Esophagus squamous epithelium (tissue), 5 donors: ENCODE results near the gene ACCSL. TPM values are rescaled to one million over a fixed set of nuclear protein-coding genes. Genes with fewer than 3 reads are reported as not detected.

Experiments
- DNase-seq: peaks from one replicate; lab custom pipeline; 2025; lab: John Stamatoyannopoulos, UW
- H3K27ac ChIP-seq, 4 donors: fragments of 200-600 bp; sonication (generic); one replicate each; pipeline ENCODE4 v1.5.1; 2016 to 2019; ENCODE audit warnings: mild to moderate bottlenecking in 1 of 4
- H3K27me3 ChIP-seq, 4 donors: fragments of 200-600 bp; sonication (generic); 1 replicate in 3 of 4; 2 replicates in 1 of 4; pipeline versions ENCODE4 v1.5.1 to v1.6.0; 2017 to 2021; ENCODE audit warnings: antibody characterized with exemption in 1 of 4
- H3K36me3 ChIP-seq, 3 donors: fragments of 200-600 bp; sonication (generic); one replicate each; pipeline ENCODE4 v1.5.1; 2016 to 2019
- H3K4me1 ChIP-seq, 3 donors: fragments of 200-600 bp; sonication (generic); one replicate each; pipeline ENCODE4 v1.5.1; 2017 to 2019
- H3K4me3 ChIP-seq, 4 donors: fragments of 200-600 bp; sonication (generic); 1 replicate in 3 of 4; 2 replicates in 1 of 4; pipeline ENCODE4 v1.5.1; 2016 to 2019; ENCODE audit warnings: mild to moderate bottlenecking in 2 of 4, moderate library complexity in 1 of 4
- H3K9me3 ChIP-seq, 3 donors: fragments of 200-600 bp; sonication (generic); one replicate each; pipeline ENCODE4 v1.5.1; 2016 to 2019
- POLR2A ChIP-seq, 4 donors: fragments of 450-650 bp; IDR thresholded peaks; one replicate each; pipeline ENCODE4 v1.6.1; 2017; ENCODE audit warnings: antibody characterized with exemption in 4 of 4, mild to moderate bottlenecking in 4 of 4, moderate library complexity in 3 of 4
- WGBS, 2 donors: methylation state at CpG; one replicate each; pipeline ENCODE4 v1.1.5; 2018; 5-methylcytosine and 5-hydroxymethylcytosine counted together
- intact Hi-C: fragments of 100-400 bp; cut with DNase I; formaldehyde crosslinking; loops from one replicate; pipeline ENCODE4 v1.15.0; 2022
- total RNA-seq, 4 donors: library from RNA; depleted of rRNA; stranded (reverse); fragments of >200 nt; gene quantifications; one replicate each; pipeline ENCODE4 v1.1.0, GENCODE V29; 2016
- TF ChIP-seq, protein P1 (sequence below), 6 experiments: fragments of 450-650 bp in 4 of 6; fragments of 200-600 bp in 2 of 6; sonication (generic) in 2 of 6; IDR thresholded peaks; one replicate each; pipeline ENCODE4 v1.5.1; 2016 to 2019; ENCODE audit warnings: antibody characterized with exemption in 6 of 6, mild to moderate bottlenecking in 4 of 6, moderate library complexity in 4 of 6
- donor health status: DM: yes; HTN: yes; CAD: no.

The ACCSL gene
- total RNA-seq, 4 donors from 2014 or later = not detected

GRCh38 chr11:44088871-44089270 lies 41.1 kb downstream of the ACCSL start:
- Histone ChIP-seq H3K9me3 (no peaks in the 10 kb centered on the region), H3K27me3 (no peaks in the 10 kb centered on the region), H3K36me3 (peaks cover 0 to 9% (median 0%) of the 10 kb centered on the region in 3 donors), H3K4me1 (no peaks in the 10 kb centered on the region), H3K27ac (no peak overlapping the region), H3K4me3 (no peak overlapping the region)
- no peak for DNase-seq
- TF ChIP-seq, protein P1, sequence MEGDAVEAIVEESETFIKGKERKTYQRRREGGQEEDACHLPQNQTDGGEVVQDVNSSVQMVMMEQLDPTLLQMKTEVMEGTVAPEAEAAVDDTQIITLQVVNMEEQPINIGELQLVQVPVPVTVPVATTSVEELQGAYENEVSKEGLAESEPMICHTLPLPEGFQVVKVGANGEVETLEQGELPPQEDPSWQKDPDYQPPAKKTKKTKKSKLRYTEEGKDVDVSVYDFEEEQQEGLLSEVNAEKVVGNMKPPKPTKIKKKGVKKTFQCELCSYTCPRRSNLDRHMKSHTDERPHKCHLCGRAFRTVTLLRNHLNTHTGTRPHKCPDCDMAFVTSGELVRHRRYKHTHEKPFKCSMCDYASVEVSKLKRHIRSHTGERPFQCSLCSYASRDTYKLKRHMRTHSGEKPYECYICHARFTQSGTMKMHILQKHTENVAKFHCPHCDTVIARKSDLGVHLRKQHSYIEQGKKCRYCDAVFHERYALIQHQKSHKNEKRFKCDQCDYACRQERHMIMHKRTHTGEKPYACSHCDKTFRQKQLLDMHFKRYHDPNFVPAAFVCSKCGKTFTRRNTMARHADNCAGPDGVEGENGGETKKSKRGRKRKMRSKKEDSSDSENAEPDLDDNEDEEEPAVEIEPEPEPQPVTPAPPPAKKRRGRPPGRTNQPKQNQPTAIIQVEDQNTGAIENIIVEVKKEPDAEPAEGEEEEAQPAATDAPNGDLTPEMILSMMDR (IDR thresholded peaks at IDR 0.05) = no peak
- TF ChIP-seq POLR2A (IDR thresholded peaks at IDR 0.05) = no peak
- intact Hi-C loops = no loop called here
- 93 to 97% methylated on average over 4 of the region's 4 CpGs for WGBS, 2 donors

DNA sequence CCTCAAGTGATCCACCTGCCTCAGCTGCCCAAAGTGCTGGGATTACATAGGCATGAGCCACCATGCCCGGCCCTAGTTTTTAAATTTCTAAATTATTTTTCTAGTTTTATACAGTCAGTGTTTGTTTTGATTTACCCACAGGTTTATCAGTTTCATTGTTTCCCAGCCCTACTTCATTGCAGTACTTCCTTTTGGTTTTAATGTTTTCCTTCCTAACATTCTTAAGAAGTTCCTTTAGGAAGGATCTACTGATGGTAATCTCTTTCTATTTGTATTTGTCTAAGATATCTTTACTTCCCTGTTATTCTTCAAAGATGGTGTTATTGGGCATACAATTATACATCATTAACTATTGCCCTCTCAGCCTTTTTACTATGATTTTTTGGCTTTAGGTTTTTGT lies 42.8 kb downstream of the ACCSL start:
- H3K27ac ChIP-seq = no peak overlapping the region
- WGBS, 2 donors = 75 to 78% methylated on average over 1 of the region's 1 CpG
- H3K4me1 ChIP-seq = peaks cover 3 to 15% (median 5%) of the 10 kb centered on the region in 3 donors
- H3K36me3 ChIP-seq = peaks cover 0 to 8% (median 0%) of the 10 kb centered on the region in 3 donors
- H3K4me3 ChIP-seq = no peak overlapping the region
- no peaks in the 10 kb centered on the region for H3K27me3 ChIP-seq
- H3K9me3 ChIP-seq = no peaks in the 10 kb centered on the region
- intact Hi-C loops = loop anchor here (10.0 kb wide), 1 partner anchor 444 kb away; no protein-coding TSS in a partner anchor
- TF ChIP-seq POLR2A (IDR thresholded peaks at IDR 0.05) = no peak
- TF ChIP-seq, protein P1 (IDR thresholded peaks at IDR 0.05) = no peak
- no peak for DNase-seq

- H3K4me1 ChIP-seq = peaks cover 10 to 39% (median 19%) of the 10 kb centered on the region in 3 donors
- H3K27me3 ChIP-seq = no peaks in the 10 kb centered on the region
- intact Hi-C loops = loop anchor here (10.0 kb wide), 1 partner anchor 440 kb away; no protein-coding TSS in a partner anchor
- WGBS, 2 donors = 17 to 20% methylated on average over 10 to 11 of the region's 11 CpGs
- TF ChIP-seq, protein P1 (IDR thresholded peaks at IDR 0.05) = peak; percentile 52 to 81 (median 70)
- TF ChIP-seq POLR2A (IDR thresholded peaks at IDR 0.05) = no peak
- DNase-seq = peak; percentile 6
- H3K9me3 ChIP-seq = no peaks in the 10 kb centered on the region
- no peak overlapping the region for H3K27ac ChIP-seq
- H3K36me3 ChIP-seq = no peaks in the 10 kb centered on the region
- no peak overlapping the region for H3K4me3 ChIP-seq
These were observed 46.6 kb downstream of the ACCSL start for GRCh38 chr11:44094260-44094868.

DNA sequence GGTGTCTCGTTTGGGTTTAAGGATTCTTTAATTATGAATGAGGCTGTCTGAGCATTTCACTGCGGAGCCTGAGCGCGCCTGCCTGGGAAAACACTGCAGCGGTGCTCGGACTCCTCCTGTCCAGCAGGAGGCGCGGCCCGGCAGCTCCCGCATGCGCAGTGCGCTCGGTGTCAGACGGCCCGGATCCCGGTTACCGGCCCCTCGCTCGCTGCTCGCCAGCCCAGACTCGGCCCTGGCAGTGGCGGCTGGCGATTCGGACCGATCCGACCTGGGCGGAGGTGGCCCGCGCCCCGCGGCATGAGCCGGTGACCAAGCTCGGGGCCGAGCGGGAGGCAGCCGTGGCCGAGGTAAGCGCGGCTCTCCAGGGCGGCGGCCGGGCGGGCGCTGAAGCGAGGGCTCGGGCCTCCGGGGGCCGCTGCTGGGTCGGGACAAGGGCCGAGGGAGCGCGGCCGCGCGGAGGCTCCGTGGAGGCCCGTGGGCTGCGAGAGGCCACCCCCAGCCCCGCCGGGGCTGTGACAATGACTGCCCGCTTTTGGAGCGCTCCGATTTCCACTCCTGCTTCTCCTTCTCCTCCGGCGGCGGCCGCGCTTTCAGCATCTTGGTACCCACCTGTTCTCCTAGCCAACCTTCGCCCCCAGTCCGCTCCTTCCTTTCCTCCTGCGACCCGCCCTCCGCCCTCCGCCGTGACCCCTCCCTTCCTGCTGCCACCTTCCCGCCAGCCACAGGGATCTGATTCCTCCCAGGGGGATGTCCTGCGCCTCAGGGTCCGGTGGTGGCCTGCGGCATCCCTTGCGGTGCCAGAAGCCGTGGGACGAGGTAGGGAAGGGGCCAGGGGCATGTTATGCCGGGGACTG lies 48.0 kb downstream of the ACCSL start, which contains the start of gene EXT2:
Gene EXT2 (plus strand): TSS at position 173 of the 854 bp plus-strand sequence. CDS start 12,035 bp downstream, outside the sequence.
- H3K27ac ChIP-seq = peak within 1 kb of the TSS; percentile 55 to 82 (median 79)
- 0 to 1% methylated on average over 16 to 20 of the region's 83 CpGs for WGBS, 2 donors
- TF ChIP-seq POLR2A (IDR thresholded peaks at IDR 0.05) = peak in 1 of 4 donors; percentile 65
- TF ChIP-seq, protein P1 (IDR thresholded peaks at IDR 0.05) = peak; percentile 83 to 97 (median 88)
- no peaks in the 10 kb centered on the region for H3K27me3 ChIP-seq
- peaks cover 0 to 9% (median 0%) of the 10 kb centered on the region in 3 donors for H3K36me3 ChIP-seq
- peak within 1 kb of the TSS; percentile 70 to 99 (median 86) for H3K4me3 ChIP-seq
- intact Hi-C loops = loop anchor here (10.0 kb wide), 1 partner anchor 439 kb away; no protein-coding TSS in a partner anchor
- peak; percentile 41 for DNase-seq
- H3K4me1 ChIP-seq = peaks cover 10 to 39% (median 19%) of the 10 kb centered on the region in 3 donors
- H3K9me3 ChIP-seq = no peaks in the 10 kb centered on the region
